ENCODE measurements around the gene EML2.
"Not testable (repeated sequence)": the region's sequence is repeated elsewhere in the genome, so short reads cannot be mapped to it uniquely, and the experiment has no call there.

The EML2 gene

DNA sequence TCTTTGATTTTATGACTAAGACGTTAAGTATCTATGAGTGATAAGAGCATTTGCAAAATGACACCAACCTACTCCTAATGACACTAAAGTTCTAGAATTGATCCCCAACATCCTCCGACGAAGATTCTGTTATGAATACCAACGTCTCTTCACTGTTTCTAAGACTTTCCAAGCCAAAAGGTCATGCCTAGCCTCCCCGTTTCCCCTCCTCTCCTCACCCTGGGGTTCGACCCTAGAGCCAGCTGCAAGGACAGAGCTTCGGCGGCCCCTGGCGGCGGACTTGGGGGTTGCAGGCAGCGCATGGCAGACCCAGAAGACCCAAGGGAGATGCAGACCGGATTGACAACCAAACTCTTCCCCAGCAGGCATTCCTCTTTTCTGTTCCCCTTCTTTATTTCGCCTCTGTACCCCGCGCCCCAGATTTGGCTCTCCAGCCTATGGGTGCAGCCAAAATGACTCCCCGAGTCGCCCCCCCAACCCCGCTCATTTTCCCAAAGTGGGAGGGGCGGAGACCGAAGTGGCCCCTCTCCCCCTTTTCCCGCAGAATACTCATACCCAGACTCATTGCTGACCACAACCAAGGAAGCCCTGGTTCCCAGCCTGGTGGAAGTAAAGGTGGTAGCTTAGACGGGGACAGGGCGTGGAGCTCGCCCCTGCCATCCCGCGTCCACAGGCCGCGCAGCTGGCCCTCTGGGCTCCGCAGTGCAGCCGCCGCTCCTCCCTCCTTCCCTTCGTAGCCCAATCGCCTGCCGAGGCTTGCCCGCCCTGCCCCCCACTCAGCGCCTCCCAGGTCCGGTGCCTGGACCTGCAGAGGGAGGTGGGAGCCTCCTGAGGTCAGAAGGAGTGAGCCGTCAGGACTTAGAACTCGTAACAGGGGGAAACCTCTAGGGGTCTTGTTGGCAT lies 4.1 kb upstream of the EML2 start:
- Histone ChIP-seq H3K4me3 (peak overlapping the region; percentile 7; the same call in 1 of the 2 replicates), H3K27me3 (ENCODE audit: low read depth) (no peaks in the 10 kb centered on the region), H3K36me3 (replicated peaks) (no peaks in the 10 kb centered on the region), H3K9me3 (no peaks in the 10 kb centered on the region), H3K4me1 (peaks cover 33% of the 10 kb centered on the region)
- in situ Hi-C loops (cut with MboI; ENCODE audit: low sequenced_read_pairs): loop anchor here (10.0 kb wide), 1 partner anchor 128 kb away; no protein-coding TSS in a partner anchor
- DNase-seq (ENCODE audit: low spot score in 2 of 2): peak; percentile 76 to 96

DNA sequence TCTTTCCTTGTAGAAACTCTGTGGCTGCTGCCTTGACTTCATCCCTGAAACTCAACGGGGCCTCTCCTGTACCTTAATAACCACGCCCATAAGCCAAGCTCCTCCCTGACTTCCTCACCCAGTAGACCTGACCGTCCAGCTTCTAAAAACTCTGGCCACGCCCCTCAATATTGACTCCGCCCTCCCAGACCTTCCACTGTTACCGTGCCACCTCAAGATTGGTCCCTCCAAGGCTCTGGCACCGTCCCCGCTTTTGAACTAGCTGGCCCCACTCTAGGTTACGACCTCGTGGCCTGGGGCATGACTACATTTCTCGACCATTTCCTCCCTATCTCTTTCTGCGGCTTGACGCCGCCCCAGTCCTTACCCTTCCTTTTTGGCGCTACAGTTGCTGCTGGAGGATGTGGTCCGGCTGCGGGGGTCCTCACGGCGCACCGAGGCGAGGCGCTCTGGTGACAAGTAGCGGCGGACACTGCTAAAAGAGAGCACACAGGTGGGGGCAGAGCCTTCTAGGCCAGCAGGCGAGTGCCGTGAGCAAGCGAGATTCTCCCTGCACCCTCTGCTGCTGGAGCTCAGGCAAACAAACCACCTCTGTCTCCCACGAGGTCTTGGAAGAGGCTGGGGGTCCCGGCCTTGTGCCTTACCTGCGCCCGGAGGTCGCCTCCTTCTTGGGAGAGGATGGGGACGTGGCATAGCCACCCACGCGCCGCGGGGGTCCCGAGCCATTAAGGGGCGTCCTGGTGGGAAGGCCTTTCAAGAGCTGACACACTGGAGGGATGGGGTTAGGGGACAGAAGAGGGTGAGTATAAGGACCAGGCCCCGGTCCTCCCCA lies 2.3 kb upstream of the EML2 start:
- peak; percentile 91 to 99 for DNase-seq (ENCODE audit: low spot score in 2 of 2)
- no peaks in the 10 kb centered on the region; the same call in 1 of the 2 replicates for H3K36me3 ChIP-seq (replicated peaks)
- in situ Hi-C loops (cut with MboI; ENCODE audit: low sequenced_read_pairs): loop anchor here (10.0 kb wide), 1 partner anchor 127 kb away; no protein-coding TSS in a partner anchor
- H3K9me3 ChIP-seq: no peaks in the 10 kb centered on the region
- peaks cover 33% of the 10 kb centered on the region for H3K4me1 ChIP-seq
- H3K27me3 ChIP-seq (ENCODE audit: low read depth): no peaks in the 10 kb centered on the region
- peak overlapping the region; percentile 26 for H3K4me3 ChIP-seq

DNA sequence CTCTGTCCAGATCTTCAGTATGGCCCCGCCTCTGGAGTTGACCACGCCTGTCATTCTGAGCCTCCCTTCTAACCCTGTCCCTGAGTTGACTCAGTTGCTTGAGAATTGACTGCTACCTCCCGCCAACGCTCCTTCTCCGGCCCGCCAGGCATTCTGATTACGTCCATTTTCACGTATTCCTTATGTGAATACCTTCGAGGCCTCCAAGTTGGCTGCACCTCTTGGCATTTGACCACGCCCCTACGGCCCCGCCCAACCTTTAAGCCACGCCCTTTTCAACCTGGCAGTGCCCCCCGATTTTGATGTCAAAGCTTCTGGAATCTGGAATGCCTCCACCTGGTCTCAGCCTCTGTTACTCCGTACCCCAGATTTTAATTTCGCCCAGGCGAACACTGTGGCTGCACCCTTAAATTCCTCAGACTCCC lies 1.7 kb upstream of the EML2 start:
- peaks cover 30% of the 10 kb centered on the region for H3K4me1 ChIP-seq
- H3K27me3 ChIP-seq (ENCODE audit: low read depth): no peaks in the 10 kb centered on the region
- H3K36me3 ChIP-seq (replicated peaks): no peaks in the 10 kb centered on the region; the same call in 1 of the 2 replicates
- DNase-seq (ENCODE audit: low spot score in 2 of 2): no peak
- in situ Hi-C loops (cut with MboI; ENCODE audit: low sequenced_read_pairs): loop anchor here (10.0 kb wide), 1 partner anchor 126 kb away; no protein-coding TSS in a partner anchor
- H3K9me3 ChIP-seq: no peaks in the 10 kb centered on the region
- H3K4me3 ChIP-seq: no peak overlapping the region

DNA sequence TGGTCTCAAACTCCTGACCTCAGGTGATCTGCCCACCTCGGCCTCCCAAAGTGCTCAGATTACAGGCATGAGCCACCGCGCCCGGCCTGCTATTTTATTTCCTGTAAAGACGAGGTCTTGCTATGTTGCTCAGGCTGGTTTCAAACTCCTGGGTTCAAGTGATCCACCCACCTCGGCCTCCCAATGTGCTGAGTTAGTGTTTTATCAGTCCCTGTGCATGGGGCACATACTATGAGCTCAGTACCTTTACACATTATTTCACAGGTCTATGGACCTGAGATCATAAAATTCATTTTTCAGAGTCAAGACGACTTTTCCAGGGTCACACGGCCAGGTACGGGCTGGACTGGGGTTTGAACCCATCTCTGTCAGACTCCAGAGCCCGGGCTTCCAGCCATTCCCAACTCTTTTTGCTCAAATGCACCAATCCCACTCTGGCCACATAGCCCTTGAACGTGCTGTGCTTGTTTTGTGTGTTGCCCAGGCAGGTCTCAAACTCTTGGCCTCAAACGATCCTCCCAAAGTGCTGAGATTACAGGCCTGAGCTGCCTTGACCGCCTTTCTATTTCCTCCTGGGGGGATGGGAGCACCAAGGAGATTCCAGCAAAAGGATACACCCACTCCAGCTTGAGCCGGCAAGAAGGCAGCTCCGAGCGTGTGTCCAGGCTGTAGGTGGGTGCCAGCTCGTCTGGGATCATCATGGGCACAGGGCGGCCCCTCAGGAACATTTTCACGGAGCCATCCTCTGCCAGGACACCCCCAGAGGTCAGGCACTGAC lies 1.1 kb downstream of the EML2 start:
- H3K27me3 ChIP-seq (ENCODE audit: low read depth): no peaks in the 10 kb centered on the region
- no peaks in the 10 kb centered on the region; the same call in 1 of the 2 replicates for H3K36me3 ChIP-seq (replicated peaks)
- H3K4me1 ChIP-seq: peaks cover 30% of the 10 kb centered on the region
- no peaks in the 10 kb centered on the region for H3K9me3 ChIP-seq
- peak overlapping the region; percentile 43 for H3K4me3 ChIP-seq
- peak in 1 of 2 experiments; percentile 70 for DNase-seq (ENCODE audit: low spot score in 2 of 2)
- in situ Hi-C loops (cut with MboI; ENCODE audit: low sequenced_read_pairs): no loop called here

DNA sequence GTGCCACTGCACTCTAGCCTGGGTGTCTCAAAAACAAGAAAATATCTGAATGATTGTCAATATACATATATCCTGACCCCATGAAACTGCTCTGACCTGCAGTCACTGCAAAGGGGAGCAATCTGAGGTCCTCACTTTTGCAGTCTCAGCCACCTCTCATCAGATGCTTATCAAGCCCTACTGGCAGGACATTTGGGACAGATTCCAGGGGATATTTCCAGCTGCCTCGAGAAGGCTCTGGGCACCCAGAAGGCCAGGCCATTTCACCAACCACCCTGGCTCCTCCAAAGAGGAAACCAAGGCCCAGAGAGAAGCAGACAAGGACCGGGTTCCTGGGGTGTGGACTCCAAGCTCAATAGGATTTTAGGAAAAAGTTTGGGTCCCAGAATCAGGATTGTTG lies 2.3 kb downstream of the EML2 start:
- in situ Hi-C loops (cut with MboI; ENCODE audit: low sequenced_read_pairs): no loop called here

DNA sequence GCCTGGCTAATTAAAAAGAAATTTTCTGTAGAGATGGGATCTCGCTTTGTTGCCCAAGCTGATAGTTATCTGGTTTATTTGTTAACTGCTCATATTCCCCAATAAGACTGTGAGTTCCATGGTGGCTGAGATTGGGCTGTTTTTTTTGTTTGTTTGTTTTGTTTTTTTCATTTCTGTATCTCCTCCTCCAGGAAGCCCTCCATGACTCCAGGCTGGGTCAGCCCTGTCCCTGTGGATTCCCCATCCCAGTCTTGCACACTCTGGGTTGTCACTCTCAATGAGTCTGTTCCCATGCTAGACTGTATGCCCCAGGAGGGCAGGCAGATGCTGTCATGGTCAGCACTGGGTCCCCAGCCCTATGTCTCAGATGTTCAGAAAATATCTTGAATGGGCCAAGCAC lies 2.9 kb downstream of the EML2 start:
- no peaks in the 10 kb centered on the region; the same call in 1 of the 2 replicates for H3K36me3 ChIP-seq (replicated peaks)
- DNase-seq (ENCODE audit: low spot score in 2 of 2): no peak
- no peaks in the 10 kb centered on the region for H3K27me3 ChIP-seq (ENCODE audit: low read depth)
- in situ Hi-C loops (cut with MboI; ENCODE audit: low sequenced_read_pairs): no loop called here
- no peaks in the 10 kb centered on the region for H3K9me3 ChIP-seq
- no peak overlapping the region for H3K4me3 ChIP-seq
- H3K4me1 ChIP-seq: peaks cover 25% of the 10 kb centered on the region

More for the DNA sequence above, 2.3 kb downstream of the EML2 start:
- H3K4me1 ChIP-seq: peaks cover 30% of the 10 kb centered on the region
- no peak for DNase-seq (ENCODE audit: low spot score in 2 of 2)
- no peaks in the 10 kb centered on the region for H3K9me3 ChIP-seq
- no peak overlapping the region for H3K4me3 ChIP-seq
- H3K27me3 ChIP-seq (ENCODE audit: low read depth): no peaks in the 10 kb centered on the region
- no peaks in the 10 kb centered on the region; the same call in 1 of the 2 replicates for H3K36me3 ChIP-seq (replicated peaks)

DNA sequence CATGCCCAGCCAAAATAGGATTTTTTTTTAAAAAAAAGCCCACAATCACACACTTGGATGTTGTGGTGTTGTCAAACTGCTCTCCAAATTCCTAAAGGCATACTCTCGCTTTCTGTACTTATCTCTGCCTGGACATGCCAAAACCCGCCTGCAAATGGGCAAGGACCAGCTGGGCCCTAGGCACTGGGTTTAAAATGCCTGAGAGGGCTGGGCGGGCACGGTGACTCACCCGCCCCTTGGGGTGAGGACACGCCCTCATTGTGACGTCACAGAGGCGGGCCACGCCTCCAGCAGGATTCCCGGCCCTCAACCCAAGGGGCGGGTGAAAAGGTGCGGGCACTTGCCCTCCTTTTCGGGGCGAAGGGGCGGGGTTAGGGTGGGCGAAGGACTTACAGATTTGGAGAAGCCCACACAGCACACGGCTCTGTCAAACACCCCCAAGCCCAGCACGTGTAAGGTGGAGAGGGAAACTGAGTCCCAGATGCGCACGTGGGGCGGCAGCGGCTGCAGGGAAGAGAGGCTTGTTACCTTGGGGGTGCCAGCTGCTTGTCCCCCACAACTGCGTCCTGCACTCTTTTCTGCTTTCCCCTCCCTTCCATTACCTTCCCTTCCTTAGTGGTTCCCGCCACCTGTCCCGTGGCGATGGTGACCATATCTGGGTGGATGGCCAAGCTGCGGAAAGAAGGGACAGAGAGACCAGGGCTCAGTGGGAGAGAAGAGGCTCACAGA lies 6.6 kb downstream of the EML2 start:
- H3K27me3 ChIP-seq (ENCODE audit: low read depth): no peaks in the 10 kb centered on the region
- peaks cover 24% of the 10 kb centered on the region for H3K36me3 ChIP-seq (replicated peaks)
- peaks cover 20% of the 10 kb centered on the region for H3K4me1 ChIP-seq
- DNase-seq (ENCODE audit: low spot score in 2 of 2): peak in 1 of 2 experiments; percentile 87
- no peak overlapping the region for H3K4me3 ChIP-seq
- in situ Hi-C loops (cut with MboI; ENCODE audit: low sequenced_read_pairs): no loop called here
- no peaks in the 10 kb centered on the region for H3K9me3 ChIP-seq

DNA sequence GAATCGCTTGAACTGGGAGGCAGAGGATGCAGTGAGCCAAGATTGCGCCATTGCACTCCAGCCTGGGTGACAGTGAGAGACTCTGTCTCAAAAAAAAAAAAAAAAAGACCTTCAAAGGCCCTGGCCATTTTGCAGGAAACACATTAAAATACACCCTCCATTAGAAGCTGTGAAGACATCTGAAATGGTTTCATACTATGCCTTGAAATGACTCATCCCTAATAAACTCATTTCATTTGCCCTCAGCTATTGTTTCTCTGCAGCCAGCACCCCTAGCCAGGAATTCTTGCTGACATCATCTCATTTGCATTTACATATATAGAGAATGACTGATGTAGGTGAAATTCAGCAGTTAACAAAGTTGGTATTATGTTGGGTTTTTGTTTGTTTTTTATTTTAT lies 8.7 kb downstream of the EML2 start:
- in situ Hi-C loops (cut with MboI; ENCODE audit: low sequenced_read_pairs): no loop called here

DNA sequence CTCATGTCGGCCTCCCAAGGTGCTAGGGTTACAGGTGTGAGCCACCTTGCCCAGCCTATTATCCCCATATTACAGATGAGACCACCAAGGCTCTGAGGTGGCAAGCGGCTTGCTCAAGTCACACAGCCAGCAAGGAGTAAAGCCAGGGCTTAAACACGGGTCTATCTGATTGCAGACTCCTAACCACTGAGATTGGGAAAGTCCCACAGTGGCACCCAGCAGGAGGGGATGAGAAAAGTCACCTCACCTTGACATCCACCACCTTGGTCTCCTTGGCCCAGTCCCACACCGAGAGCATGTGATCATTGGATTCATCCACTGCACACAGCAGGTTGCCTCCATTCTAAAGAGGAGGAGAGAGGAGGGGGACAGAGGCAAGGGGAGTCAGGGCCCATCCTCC lies 9.5 kb downstream of the EML2 start:
- peaks cover 20% of the 10 kb centered on the region for H3K4me1 ChIP-seq
- DNase-seq (ENCODE audit: low spot score in 2 of 2): no peak
- H3K4me3 ChIP-seq: no peak overlapping the region
- peaks cover 27% of the 10 kb centered on the region for H3K36me3 ChIP-seq (replicated peaks)
- H3K27me3 ChIP-seq (ENCODE audit: low read depth): no peaks in the 10 kb centered on the region
- no peaks in the 10 kb centered on the region for H3K9me3 ChIP-seq
- in situ Hi-C loops (cut with MboI; ENCODE audit: low sequenced_read_pairs): no loop called here

More for the DNA sequence above, 8.7 kb downstream of the EML2 start:
- Histone ChIP-seq H3K4me3 (no peak overlapping the region), H3K36me3 (replicated peaks) (peaks cover 27% of the 10 kb centered on the region), H3K27me3 (ENCODE audit: low read depth) (no peaks in the 10 kb centered on the region), H3K9me3 (no peaks in the 10 kb centered on the region), H3K4me1 (peaks cover 20% of the 10 kb centered on the region)
- peak; percentile 39 to 85 for DNase-seq (ENCODE audit: low spot score in 2 of 2)

DNA sequence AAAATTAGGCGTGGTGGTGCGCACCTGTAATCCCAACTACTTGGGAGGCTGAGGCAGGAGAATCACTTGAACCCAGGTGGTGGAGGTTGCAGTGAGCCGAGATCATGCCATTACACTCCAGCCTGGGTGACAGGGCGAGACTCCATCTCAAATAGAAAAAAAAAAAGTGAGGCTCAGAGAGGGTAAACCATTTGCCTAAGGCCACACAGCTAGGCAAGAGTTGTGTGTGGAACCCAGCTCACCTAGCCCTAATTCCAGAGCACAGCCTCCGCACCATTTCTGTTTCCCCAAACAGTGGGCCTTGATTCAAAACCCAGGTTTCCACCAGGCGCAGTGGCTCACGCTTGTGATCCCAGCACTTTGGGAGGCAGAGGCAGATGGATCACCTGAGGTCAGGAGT lies 11.0 kb downstream of the EML2 start:
- peaks cover 20% of the 10 kb centered on the region for H3K4me1 ChIP-seq
- peaks cover 31% of the 10 kb centered on the region for H3K36me3 ChIP-seq (replicated peaks)
- H3K9me3 ChIP-seq; H3K27me3 ChIP-seq (ENCODE audit: low read depth); H3K4me3 ChIP-seq; in situ Hi-C loops (cut with MboI; ENCODE audit: low sequenced_read_pairs); DNase-seq (ENCODE audit: low spot score in 2 of 2): not testable (repeated sequence)

DNA sequence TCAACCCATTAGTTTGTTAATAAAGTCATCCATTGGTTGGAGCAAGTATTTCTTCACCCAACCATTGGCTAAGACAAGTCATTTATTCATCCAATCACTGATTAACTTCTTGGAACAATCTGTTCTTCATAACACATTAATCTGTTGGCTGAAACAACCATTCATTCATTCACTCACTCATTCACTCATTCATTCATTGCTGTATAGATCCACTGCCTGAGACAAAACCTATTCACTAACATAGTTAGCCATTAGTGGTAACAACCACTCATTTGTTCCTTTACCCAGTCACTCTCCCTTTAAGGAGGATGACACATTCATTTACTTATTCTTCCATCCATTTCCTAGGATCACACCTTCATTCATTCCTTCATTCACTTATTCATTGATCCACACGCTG lies 15.2 kb downstream of the EML2 start:
- in situ Hi-C loops (cut with MboI; ENCODE audit: low sequenced_read_pairs): no loop called here
- Histone ChIP-seq H3K27me3 (ENCODE audit: low read depth) (no peaks in the 10 kb centered on the region), H3K4me3 (no peak overlapping the region), H3K36me3 (replicated peaks) (peaks cover 32% of the 10 kb centered on the region), H3K4me1 (no peaks in the 10 kb centered on the region), H3K9me3 (no peaks in the 10 kb centered on the region)
- DNase-seq (ENCODE audit: low spot score in 2 of 2): no peak

DNA sequence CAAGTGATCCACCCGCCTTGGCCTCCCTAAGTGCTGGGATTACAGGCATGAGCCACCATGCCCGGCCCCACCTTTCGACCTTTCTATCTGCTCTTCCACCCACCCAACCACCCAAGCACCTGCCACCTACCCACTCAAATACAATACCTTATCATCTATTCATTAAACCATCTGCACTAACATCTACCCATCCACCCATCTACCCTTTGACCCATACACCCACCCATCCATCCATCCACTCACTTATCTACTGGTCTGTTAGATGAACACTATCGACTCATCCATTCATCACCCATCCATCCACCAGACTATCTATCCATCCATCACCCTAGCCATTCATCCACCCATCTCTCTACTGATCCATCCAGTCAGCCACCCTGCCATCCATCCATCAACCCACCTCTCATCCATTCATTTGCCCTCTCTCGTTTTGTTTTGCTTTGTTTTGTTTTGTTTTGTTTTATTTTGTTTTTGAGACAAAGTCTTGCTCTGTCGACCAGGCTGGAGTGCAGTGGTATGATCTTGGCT lies 17.2 kb downstream of the EML2 start:
- Histone ChIP-seq H3K36me3 (replicated peaks) (peaks cover 24% of the 10 kb centered on the region), H3K4me3 (no peak overlapping the region), H3K9me3 (no peaks in the 10 kb centered on the region), H3K4me1 (no peaks in the 10 kb centered on the region), H3K27me3 (ENCODE audit: low read depth) (no peaks in the 10 kb centered on the region)
- in situ Hi-C loops (cut with MboI; ENCODE audit: low sequenced_read_pairs): no loop called here
- no peak for DNase-seq (ENCODE audit: low spot score in 2 of 2)

All from HAP-1 (cell line).